Gastrocnemius medialis (tissue), 4 donors: ENCODE measurements around the gene RERE. TPM values are rescaled to one million over a fixed set of nuclear protein-coding genes. Genes with fewer than 3 reads are reported as not detected.

Experiments used
- ATAC-seq, 2 donors: fragments of 150-250 bp; one replicate each; pipeline ENCODE4 v1.9.1; 2016
- DNase-seq, 2 donors: peaks; one replicate each; pipeline ENCODE4 v3.0.0-alpha.2; 2019
- H3K27ac ChIP-seq, 4 donors: fragments of 200-600 bp; sonication (generic); 1 replicate in 1 of 4; 2 replicates in 3 of 4; pipeline ENCODE4 v1.5.1; 2016 to 2018; ENCODE audit warnings: mild to moderate bottlenecking in 2 of 4, moderate library complexity in 1 of 4
- H3K27me3 ChIP-seq, 3 donors: fragments of 200-600 bp; sonication (generic) in 2 of 3; 1 replicate in 1 of 3; 2 replicates in 2 of 3; pipeline versions ENCODE4 v1.5.1 to v1.6.0; 2016 to 2019; ENCODE audit warnings: mild to moderate bottlenecking in 1 of 3, moderate library complexity in 1 of 3
- H3K36me3 ChIP-seq, 2 donors: fragments of 200-600 bp; sonication (generic) in 1 of 2; one replicate each; pipeline ENCODE4 v1.5.1; 2017 to 2018
- H3K4me1 ChIP-seq, 2 donors: fragments of 200-600 bp; sonication (generic) in 1 of 2; one replicate each; pipeline ENCODE4 v1.5.1; 2016 to 2017; ENCODE audit warnings: mild to moderate bottlenecking in 2 of 2
- H3K4me3 ChIP-seq, 4 donors: fragments of 200-600 bp; sonication (generic) in 3 of 4; 1 replicate in 1 of 4; 2 replicates in 3 of 4; pipeline ENCODE4 v1.5.1; 2016 to 2019; ENCODE audit warnings: mild to moderate bottlenecking in 2 of 4
- H3K9me3 ChIP-seq, 3 donors: fragments of 200-600 bp; sonication (generic) in 2 of 3; 1 replicate in 1 of 3; 2 replicates in 2 of 3; pipeline ENCODE4 v1.5.1; 2016 to 2019
- CTCF ChIP-seq, 5 experiments: fragments of 450-650 bp in 3 of 5; fragments of 200-600 bp in 2 of 5; sonication (generic) in 2 of 5; IDR thresholded peaks in 4 of 5; conservative IDR thresholded peaks in 1 of 5; 1 replicate in 4 of 5; 2 replicates in 1 of 5; pipeline ENCODE4 v1.5.1; 2016 to 2019; ENCODE audit warnings: antibody characterized with exemption in 5 of 5, mild to moderate bottlenecking in 3 of 5, moderate library complexity in 3 of 5
- POLR2A ChIP-seq, 2 donors: fragments of 450-650 bp; IDR thresholded peaks; one replicate each; pipeline ENCODE4 v1.6.1; 2017; ENCODE audit warnings: antibody characterized with exemption in 2 of 2, mild to moderate bottlenecking in 2 of 2, moderate library complexity in 2 of 2
- in situ Hi-C, 4 donors: fragments of 200-750 bp; cut with MboI; loops; one replicate each; pipeline versions ENCODE4 v1.15.0 to v1.8.0; 2017; ENCODE audit warnings: low sequenced_read_pairs in 4 of 4
- intact Hi-C: fragments of 100-400 bp; cut with DNase I; formaldehyde crosslinking; loops from one replicate; pipeline ENCODE4 v1.15.1; 2023; ENCODE audit warnings: low total_unique reads
- total RNA-seq, 4 donors: library from RNA; depleted of rRNA; stranded (reverse); fragments of >200 nt; gene quantifications; one replicate each; pipeline versions ENCODE4 v1.1.0 to v1.2.3, GENCODE V29; 2016

Gene RERE
- total RNA-seq, 4 donors from 2014 or later: 60.8 to 106 (median 102) TPM

GRCh38 chr1:8415526-8416278, 401.7 kb downstream of the RERE start:
- peaks cover 90 to 95% of the 10 kb centered on the region in 2 donors for H3K4me1 ChIP-seq
- no peaks in the 10 kb centered on the region for H3K9me3 ChIP-seq
- no peak for DNase-seq
- H3K4me3 ChIP-seq: peak overlapping the region in 3 of 4 donors; percentile 1 to 24 (median 12)
- H3K27me3 ChIP-seq: no peaks in the 10 kb centered on the region
- peak overlapping the region; percentile 91 to 100 (median 96) for H3K27ac ChIP-seq
- peaks cover 0 to 16% of the 10 kb centered on the region in 2 donors for H3K36me3 ChIP-seq
- in situ Hi-C loops: loop anchor here in 1 of 4 donors (5.0 kb wide), 1 partner anchor 38 kb away; no protein-coding TSS in a partner anchor
- ATAC-seq: no peak
- no peak for TF ChIP-seq CTCF (IDR thresholded peaks at IDR 0.05 in 4 of 5, conservative IDR thresholded peaks at IDR 0.05 in 1 of 5)
- TF ChIP-seq POLR2A (IDR thresholded peaks at IDR 0.05): no peak
- intact Hi-C loops: no loop called here

GRCh38 chr1:8412183-8412831, 405.1 kb downstream of the RERE start:
- H3K27ac ChIP-seq: peak overlapping the region; percentile 91 to 100 (median 96)
- in situ Hi-C loops: no loop called here
- peak in 1 of 2 donors; percentile 74 for TF ChIP-seq POLR2A (IDR thresholded peaks at IDR 0.05)
- no peak for TF ChIP-seq CTCF (IDR thresholded peaks at IDR 0.05 in 4 of 5, conservative IDR thresholded peaks at IDR 0.05 in 1 of 5)
- intact Hi-C loops: no loop called here
- ATAC-seq (peak; percentile 79 to 89), DNase-seq (peak; percentile 78 to 84)
- peaks cover 0 to 9% of the 10 kb centered on the region in 2 donors for H3K36me3 ChIP-seq
- peaks cover 96 to 97% of the 10 kb centered on the region in 2 donors for H3K4me1 ChIP-seq
- no peaks in the 10 kb centered on the region for H3K9me3 ChIP-seq
- H3K27me3 ChIP-seq: no peaks in the 10 kb centered on the region
- H3K4me3 ChIP-seq: peak overlapping the region in 3 of 4 donors; percentile 1 to 26 (median 2)

GRCh38 chr1:8411803-8412182, 405.6 kb downstream of the RERE start:
- TF ChIP-seq CTCF (IDR thresholded peaks at IDR 0.05 in 4 of 5, conservative IDR thresholded peaks at IDR 0.05 in 1 of 5): no peak
- TF ChIP-seq POLR2A (IDR thresholded peaks at IDR 0.05): no peak
- DNase-seq (no peak), ATAC-seq (no peak)
- in situ Hi-C loops: no loop called here
- intact Hi-C loops: no loop called here
- H3K36me3 ChIP-seq: peaks cover 0 to 9% of the 10 kb centered on the region in 2 donors
- H3K27me3 ChIP-seq: no peaks in the 10 kb centered on the region
- H3K9me3 ChIP-seq: no peaks in the 10 kb centered on the region
- peak overlapping the region in 2 of 4 donors; percentile 2 to 26 for H3K4me3 ChIP-seq
- peak overlapping the region; percentile 91 to 100 (median 96) for H3K27ac ChIP-seq
- H3K4me1 ChIP-seq: peaks cover 96 to 97% of the 10 kb centered on the region in 2 donors

GRCh38 chr1:8410791-8411190, 406.6 kb downstream of the RERE start:
- DNase-seq (no peak), ATAC-seq (no peak)
- H3K4me3 ChIP-seq: no peak overlapping the region
- no peaks in the 10 kb centered on the region for H3K27me3 ChIP-seq
- peaks cover 0 to 15% of the 10 kb centered on the region in 2 donors for H3K36me3 ChIP-seq
- intact Hi-C loops (no loop called here), in situ Hi-C loops (no loop called here)
- TF ChIP-seq POLR2A (IDR thresholded peaks at IDR 0.05): no peak
- no peak for TF ChIP-seq CTCF (IDR thresholded peaks at IDR 0.05 in 4 of 5, conservative IDR thresholded peaks at IDR 0.05 in 1 of 5)
- no peaks in the 10 kb centered on the region for H3K9me3 ChIP-seq
- peaks cover 93 to 99% of the 10 kb centered on the region in 2 donors for H3K4me1 ChIP-seq
- peak overlapping the region; percentile 91 to 100 (median 96) for H3K27ac ChIP-seq
